Lower lobe of right lung (tissue), 2 donors: Measurements from ENCODE around the gene CHKA. TPM values are rescaled to one million over a fixed set of nuclear protein-coding genes. Genes with fewer than 3 reads are reported as not detected.

Experiments used
- ATAC-seq, 2 donors: fragments of 200-7000 bp; cut with Tn5 transposase; one replicate each; pipeline ENCODE4 v1.9.1; 2020 to 2022; ENCODE audit warnings: mild to moderate bottlenecking in 2 of 2, moderate library complexity in 2 of 2
- DNase-seq: peaks from one replicate; pipeline ENCODE4 v3.0.0-alpha.2; 2020
- H3K27ac ChIP-seq: fragments of 200-600 bp; one replicate; pipeline ENCODE4 v1.8.0; 2022
- H3K27me3 ChIP-seq: fragments of 200-600 bp; one replicate; pipeline ENCODE4 v1.8.0; 2022; ENCODE audit warnings: low read depth
- H3K36me3 ChIP-seq: fragments of 200-600 bp; one replicate; pipeline ENCODE4 v1.8.0; 2022; ENCODE audit warnings: mild to moderate bottlenecking
- H3K4me1 ChIP-seq: fragments of 200-600 bp; one replicate; pipeline ENCODE4 v1.8.0; 2022
- H3K4me3 ChIP-seq: fragments of 200-600 bp; one replicate; pipeline ENCODE4 v1.8.0; 2022; ENCODE audit warnings: mild to moderate bottlenecking
- H3K9me3 ChIP-seq: fragments of 200-600 bp; one replicate; pipeline ENCODE4 v1.8.0; 2022
- CTCF ChIP-seq: fragments of 200-600 bp; IDR thresholded peaks from one replicate; pipeline ENCODE4 v1.8.0; 2022; ENCODE audit warnings: antibody characterized with exemption, mild to moderate bottlenecking
- intact Hi-C: fragments of 100-400 bp; cut with DNase I; formaldehyde crosslinking; loops from one replicate; pipeline ENCODE4 v1.11.0; 2022
- total RNA-seq: library from RNA; stranded (reverse); fragmentation: NEBNext Ultra II Directional; extraction: Animal tissue kit (Norgen Biotek cat#: 25700); gene quantifications from one replicate; pipeline ENCODE4 v1.2.1, GENCODE V29; 2021
- donor health status: DM: no; HTN: yes; CAD: no; lungs with severe emphysema.

The CHKA gene
- total RNA-seq, 1 donor from 2014 or later: 43.0 TPM

GRCh38 chr11:68018730-68019190 lies 102.4 kb downstream of the CHKA start:
- intact Hi-C loops: no loop called here
- DNase-seq: no peak
- H3K27ac ChIP-seq: no peak overlapping the region

GRCh38 chr11:68017980-68018729 lies 103.0 kb downstream of the CHKA start:
- Histone ChIP-seq H3K36me3 (peaks cover 28% of the 10 kb centered on the region), H3K4me3 (no peak overlapping the region), H3K4me1 (peaks cover 46% of the 10 kb centered on the region), H3K9me3 (no peaks in the 10 kb centered on the region), H3K27me3 (no peaks in the 10 kb centered on the region), H3K27ac (peak overlapping the region; percentile 46)
- DNase-seq (no peak), ATAC-seq (no peak)
- intact Hi-C loops: no loop called here
- TF ChIP-seq CTCF: no peak

More at GRCh38 chr11:68018730-68019190, 102.4 kb downstream of the CHKA start:
- ATAC-seq: no peak
- no peaks in the 10 kb centered on the region for H3K27me3 ChIP-seq
- H3K4me1 ChIP-seq: peaks cover 43% of the 10 kb centered on the region
- H3K36me3 ChIP-seq: peaks cover 33% of the 10 kb centered on the region
- H3K4me3 ChIP-seq: no peak overlapping the region
- TF ChIP-seq CTCF: no peak
- no peaks in the 10 kb centered on the region for H3K9me3 ChIP-seq

GRCh38 chr11:68016904-68017817 lies 104.0 kb downstream of the CHKA start:
- ATAC-seq (no peak), DNase-seq (peak; percentile 56)
- no peak for TF ChIP-seq CTCF
- Histone ChIP-seq H3K27me3 (no peaks in the 10 kb centered on the region), H3K9me3 (no peaks in the 10 kb centered on the region), H3K4me1 (peaks cover 55% of the 10 kb centered on the region), H3K36me3 (peaks cover 20% of the 10 kb centered on the region), H3K4me3 (no peak overlapping the region), H3K27ac (peak overlapping the region; percentile 46)
- intact Hi-C loops: no loop called here

GRCh38 chr11:68016161-68016903 lies 104.9 kb downstream of the CHKA start:
- Histone ChIP-seq H3K4me1 (peaks cover 63% of the 10 kb centered on the region), H3K4me3 (no peak overlapping the region), H3K9me3 (no peaks in the 10 kb centered on the region), H3K36me3 (peaks cover 11% of the 10 kb centered on the region), H3K27ac (peak overlapping the region; percentile 46), H3K27me3 (no peaks in the 10 kb centered on the region)
- DNase-seq (no peak), ATAC-seq (no peak)
- TF ChIP-seq CTCF: no peak
- intact Hi-C loops: no loop called here

- intact Hi-C loops: no loop called here
- no peak for TF ChIP-seq CTCF
- Histone ChIP-seq H3K9me3 (no peaks in the 10 kb centered on the region), H3K27me3 (no peaks in the 10 kb centered on the region), H3K4me1 (peaks cover 60% of the 10 kb centered on the region), H3K27ac (peak overlapping the region; percentile 86), H3K36me3 (peaks cover 10% of the 10 kb centered on the region), H3K4me3 (no peak overlapping the region)
- DNase-seq: no peak
- ATAC-seq: no peak
Measured at GRCh38 chr11:68015467-68015866, 105.7 kb downstream of the CHKA start.
